H1 (cell line): ENCODE data around the gene ZNF546. TPM values are rescaled to one million over a fixed set of nuclear protein-coding genes. Genes with fewer than 3 reads are reported as not detected.

Experiments used
- CTCF ChIA-PET: fragments of 300-600 bp; sonication (Branson Sonifier 250); formaldehyde crosslinking; loops from one replicate; lab custom pipeline; 2021; ENCODE audit not compliant: partially characterized antibody; lab: Charles Lee
- POLR2A ChIA-PET: fragments of 300-600 bp; sonication (Branson Sonifier 250); formaldehyde crosslinking; loops from one replicate; lab custom pipeline; 2021; ENCODE audit warnings: inconsistent platforms; ENCODE audit not compliant: partially characterized antibody; lab: Charles Lee
- DNase-seq, 2 experiments: peaks; one replicate each; pipeline versions ENCODE4 v3.0.0 to v3.0.0-alpha.2; 2010 to 2022; ENCODE audit warnings: low spot score in 2 of 2, low read depth in 1 of 2, mixed read lengths in 1 of 2
- FAIRE-seq: peaks from 2 replicates; lab custom pipeline; 2011; peaks lifted over from hg19 to GRCh38; lab: Jason Lieb, UNC
- H2AFZ ChIP-seq: 2 replicates; pipeline ENCODE4 v1.8.1; 2012; ENCODE audit warnings: low read length, inconsistent platforms
- H2AK5ac ChIP-seq: 2 replicates; pipeline ENCODE4 v1.6.1; 2013; ENCODE audit warnings: low read depth, low read length
- H2BK120ac ChIP-seq: replicated peaks from 2 replicates; pipeline ENCODE3; 2013; ENCODE audit warnings: low read depth, low read length, inconsistent platforms
- H2BK12ac ChIP-seq: 2 replicates; pipeline ENCODE4 v1.6.1; 2013; ENCODE audit warnings: low read depth, low read length
- H2BK15ac ChIP-seq: 2 replicates; pipeline ENCODE4 v1.6.1; 2013; ENCODE audit warnings: low read length
- H2BK20ac ChIP-seq: 2 replicates; pipeline ENCODE4 v1.6.1; 2013; ENCODE audit warnings: low read length
- H2BK5ac ChIP-seq: 2 replicates; pipeline ENCODE4 v1.6.1; 2013; ENCODE audit warnings: low read depth, low read length
- H3K14ac ChIP-seq: 2 replicates; pipeline ENCODE4 v1.6.1; 2013; ENCODE audit warnings: inconsistent platforms; ENCODE audit not compliant: insufficient read length
- H3K18ac ChIP-seq: 2 replicates; pipeline ENCODE4 v1.6.1; 2013; ENCODE audit warnings: low read length; ENCODE audit errors: extremely low read depth
- H3K23ac ChIP-seq: 2 replicates; pipeline ENCODE4 v1.6.1; 2013; ENCODE audit warnings: inconsistent platforms; ENCODE audit not compliant: insufficient read length
- H3K23me2 ChIP-seq: 2 replicates; pipeline ENCODE4 v1.6.1; 2013; ENCODE audit warnings: low read depth, low read length
- H3K27ac ChIP-seq: 2 replicates; pipeline ENCODE4 v1.6.1; 2011; ENCODE audit warnings: low read depth, low read length, inconsistent platforms
- H3K27me3 ChIP-seq, 4 experiments: replicated peaks in 1 of 4; 1 replicate in 1 of 4; 2 replicates in 3 of 4; pipeline versions ENCODE4 v1.6.1 to v1.8.1; 2011 to 2013; ENCODE audit warnings: low read length in 3 of 4, mild to moderate bottlenecking in 3 of 4, inconsistent platforms in 2 of 4, mixed read lengths in 2 of 4, moderate library complexity in 1 of 4; ENCODE audit not compliant: control insufficient read depth in 3 of 4, insufficient read depth in 3 of 4; ENCODE audit errors: extremely low read depth in 1 of 4
- H3K36me3 ChIP-seq, 4 experiments: 2 replicates each; pipeline versions ENCODE4 v1.6.1 to v1.8.1; 2011 to 2013; ENCODE audit warnings: mild to moderate bottlenecking in 4 of 4, low read length in 3 of 4, moderate library complexity in 2 of 4, control low read depth in 1 of 4, inconsistent platforms in 1 of 4; ENCODE audit not compliant: insufficient read depth in 4 of 4, control insufficient read depth in 2 of 4
- H3K4ac ChIP-seq: replicated peaks from 2 replicates; pipeline ENCODE3; 2013; ENCODE audit warnings: low read length, low read depth, mixed read lengths, inconsistent platforms; ENCODE audit not compliant: insufficient read length
- H3K4me1 ChIP-seq, 4 experiments: replicated peaks in 1 of 4; 1 replicate in 1 of 4; 2 replicates in 3 of 4; pipeline versions ENCODE4 v1.6.1 to v1.8.1; 2011 to 2013; ENCODE audit warnings: low read length in 3 of 4, inconsistent platforms in 2 of 4, mixed read lengths in 1 of 4; ENCODE audit not compliant: insufficient read depth in 4 of 4, control insufficient read depth in 3 of 4
- H3K4me2 ChIP-seq, 2 experiments: 2 replicates each; pipeline versions ENCODE4 v1.6.1 to v1.8.1; 2011 to 2013; ENCODE audit warnings: low read depth in 2 of 2, low read length in 2 of 2, control low read depth in 1 of 2, inconsistent platforms in 1 of 2, mild to moderate bottlenecking in 1 of 2; ENCODE audit not compliant: insufficient read depth in 1 of 2
- H3K4me3 ChIP-seq, 4 experiments: fragments of 200-600, 300-600 bp in 1 of 4; sonication (generic), shearing (Covaris generic), sonication (Bioruptor Twin) in 1 of 4; 2 replicates each; pipeline versions ENCODE4 v1.5.1 to v1.8.1; 2011 to 2016; ENCODE audit warnings: low read length in 4 of 4, low read depth in 3 of 4, control low read depth in 2 of 4, inconsistent platforms in 2 of 4, mild to moderate bottlenecking in 2 of 4, mixed read lengths in 1 of 4, moderate library complexity in 1 of 4; ENCODE audit not compliant: insufficient read depth in 2 of 4; ENCODE audit errors: extremely low read depth in 1 of 4
- H3K56ac ChIP-seq: replicated peaks from 2 replicates; pipeline ENCODE3; 2013; ENCODE audit warnings: low read depth, mild to moderate bottlenecking, mixed read lengths, low read length, inconsistent platforms; ENCODE audit not compliant: insufficient read length
- H3K79me1 ChIP-seq: 2 replicates; pipeline ENCODE4 v1.6.1; 2013; ENCODE audit warnings: low read depth, low read length, control low read depth
- H3K79me2 ChIP-seq, 2 experiments: 2 replicates each; pipeline versions ENCODE4 v1.6.1 to v1.8.1; 2012 to 2013; ENCODE audit warnings: low read length in 2 of 2, mild to moderate bottlenecking in 2 of 2, inconsistent platforms in 1 of 2; ENCODE audit not compliant: insufficient read depth in 2 of 2, control insufficient read depth in 1 of 2
- H3K9ac ChIP-seq, 4 experiments: replicated peaks in 1 of 4; 1 replicate in 1 of 4; 2 replicates in 3 of 4; pipeline versions ENCODE4 v1.6.1 to v1.8.1; 2011 to 2013; ENCODE audit warnings: low read depth in 3 of 4, low read length in 3 of 4, control low read depth in 2 of 4, mild to moderate bottlenecking in 2 of 4, moderate library complexity in 2 of 4, inconsistent platforms in 1 of 4; ENCODE audit errors: extremely low read depth in 1 of 4
- H3K9me3 ChIP-seq, 2 experiments: 2 replicates each; pipeline versions ENCODE4 v1.6.1 to v1.8.1; 2012 to 2013; ENCODE audit warnings: mild to moderate bottlenecking in 2 of 2, moderate library complexity in 2 of 2, control low read depth in 1 of 2, inconsistent platforms in 1 of 2, low read depth in 1 of 2, low read length in 1 of 2, mixed read lengths in 1 of 2; ENCODE audit not compliant: insufficient read depth in 2 of 2
- H4K20me1 ChIP-seq, 2 experiments: replicated peaks in 1 of 2; 2 replicates each; pipeline versions ENCODE3 to v1.8.1; 2011 to 2013; ENCODE audit warnings: inconsistent platforms in 2 of 2, low read length in 2 of 2, mild to moderate bottlenecking in 1 of 2; ENCODE audit not compliant: insufficient read depth in 2 of 2, control insufficient read depth in 1 of 2
- H4K5ac ChIP-seq: 2 replicates; pipeline ENCODE4 v1.6.1; 2013; ENCODE audit warnings: low read length, low read depth, mixed read lengths, inconsistent platforms; ENCODE audit not compliant: insufficient read length
- H4K8ac ChIP-seq: 2 replicates; pipeline ENCODE4 v1.8.0; 2013; ENCODE audit warnings: mild to moderate bottlenecking, moderate library complexity, low read length, inconsistent platforms; ENCODE audit not compliant: insufficient read depth; ENCODE audit errors: extremely low read depth
- H4K91ac ChIP-seq: replicated peaks from 2 replicates; pipeline ENCODE3; 2013; ENCODE audit warnings: low read length, mixed read lengths, inconsistent platforms; ENCODE audit not compliant: insufficient read length
- CEBPB ChIP-seq: IDR thresholded peaks from 2 replicates; pipeline ENCODE4 v1.6.1; 2012; ENCODE audit warnings: low read depth, low read length
- CHD1 ChIP-seq: IDR thresholded peaks from 2 replicates; pipeline ENCODE4 v1.6.1; 2012; ENCODE audit warnings: low read depth, low read length, improper control_type of control experiment
- KDM5A ChIP-seq: fragments of 200-600 bp; IDR thresholded peaks from 2 replicates; pipeline ENCODE4 v1.7.1; 2012; ENCODE audit warnings: mild to moderate bottlenecking, low read length, inconsistent platforms, mixed read lengths
- MAX ChIP-seq: IDR thresholded peaks from 2 replicates; pipeline ENCODE4 v1.6.1; 2012; ENCODE audit warnings: inconsistent platforms
- SP4 ChIP-seq: IDR thresholded peaks from 2 replicates; pipeline ENCODE4 v1.6.1; 2012; ENCODE audit warnings: low read length, inconsistent platforms
- TAF1 ChIP-seq: IDR thresholded peaks from 2 replicates; pipeline ENCODE4 v1.6.1; 2011; ENCODE audit warnings: mild to moderate bottlenecking, low read depth, low read length
- TAF7 ChIP-seq: optimal IDR thresholded peaks from 2 replicates; pipeline ENCODE3; 2011; ENCODE audit warnings: low read depth, mild to moderate bottlenecking, inconsistent platforms, low read length, moderate library complexity, borderline replicate concordance
- USF2 ChIP-seq: IDR thresholded peaks from 2 replicates; pipeline ENCODE4 v1.6.1; 2011; ENCODE audit warnings: low read length, improper control_type of control experiment
- WGBS, 2 experiments: shearing (Covaris generic) in 1 of 2; methylation state at CpG; one replicate each; pipeline versions ENCODE4 v1.1.6 to v1.1.7; 2013 to 2015; ENCODE audit warnings: low lambda C conversion rate in 2 of 2, mixed read lengths in 2 of 2, inconsistent platforms in 1 of 2, low coverage in 1 of 2, missing lambda C conversion rate in 1 of 2; ENCODE audit not compliant: insufficient replicate concordance in 2 of 2, insufficient coverage in 1 of 2, insufficient read length in 1 of 2; ENCODE audit errors: extremely low coverage in 1 of 2, missing lambda C conversion rate in 1 of 2; 5-methylcytosine and 5-hydroxymethylcytosine counted together
- polyA plus RNA-seq, 7 experiments: library from polyadenylated mRNA; depleted of rRNA in 3 of 7; stranded (reverse) in 5 of 7; unstranded in 2 of 7; fragments of >200 nt in 5 of 7; fragments of 200-250 nt in 2 of 7; gene quantifications; 1 replicate in 5 of 7; 2 replicates in 1 of 7; 4 replicates in 1 of 7; pipeline versions ENCODE4 v1.2.1 to v1.2.3, GENCODE V29; 2011 to 2013; ENCODE audit warnings: missing spikeins in 2 of 7, mixed read lengths in 2 of 7
- total RNA-seq: library from RNA; stranded (reverse); fragmentation: NEBNext Ultra II Directional; extraction: Animal tissue kit (Norgen Biotek cat#: 25700); gene quantifications from 2 replicates; pipeline ENCODE4 v1.2.1, GENCODE V29; 2021

ZNF546 gene
- total and polyA plus RNA-seq, 2 of the 8 experiments (the other 6 are each of a cell fraction or from before 2014, with no cell fraction given): 0.21 to 1.1 TPM

GRCh38 chr19:39951065-39951650 is 45.7 kb upstream of the ZNF546 start:
- CTCF ChIA-PET: no interaction called here
- no peaks in the 10 kb centered on the region for H3K4me1 ChIP-seq
- TF ChIP-seq KDM5A (no peak), TAF7 (no peak), USF2 (no peak), SP4 (no peak), MAX (no peak), TAF1 (no peak), CEBPB (no peak), CHD1 (no peak)

More at GRCh38 chr19:39951065-39951650, 45.7 kb upstream of the ZNF546 start:
- no peak overlapping the region for H2AK5ac ChIP-seq
- no peaks in the 10 kb centered on the region for H3K9me3 ChIP-seq
- H3K18ac ChIP-seq: no peak overlapping the region
- H3K9ac ChIP-seq: no peak overlapping the region
- no peak overlapping the region for H3K27ac ChIP-seq
- H2AFZ ChIP-seq: no peak overlapping the region
- H3K4me2 ChIP-seq: no peak overlapping the region
- POLR2A ChIA-PET: interaction anchor here (1.1 kb wide), 1 partner anchor 11 kb away, joined by 3 read pairs; no protein-coding TSS in a partner anchor
- no peak overlapping the region for H4K91ac ChIP-seq
- H3K14ac ChIP-seq: no peak overlapping the region
- H2BK20ac ChIP-seq: no peak overlapping the region
- H4K5ac ChIP-seq: no peak overlapping the region
- no peak overlapping the region for H2BK12ac ChIP-seq
- no peak overlapping the region for H2BK15ac ChIP-seq
- H3K36me3 ChIP-seq: no peaks in the 10 kb centered on the region
- 81% methylated on average over 2 of the region's 2 CpGs; no CpG with 5 or more reads in 1 of the 2 experiments for WGBS, 2 experiments
- H3K27me3 ChIP-seq: no peaks in the 10 kb centered on the region
- DNase-seq (no peak), FAIRE-seq (no peak)
- H2BK5ac ChIP-seq: no peak overlapping the region
- no peak overlapping the region for H3K56ac ChIP-seq
- H3K23me2 ChIP-seq: no peaks in the 10 kb centered on the region
- no peaks in the 10 kb centered on the region for H4K20me1 ChIP-seq
- H3K79me2 ChIP-seq: no peaks in the 10 kb centered on the region
- H3K23ac ChIP-seq: no peak overlapping the region
- H3K4ac ChIP-seq: no peak overlapping the region
- H4K8ac ChIP-seq: no peak overlapping the region
- no peaks in the 10 kb centered on the region for H3K79me1 ChIP-seq
- no peak overlapping the region for H3K4me3 ChIP-seq
- no peak overlapping the region for H2BK120ac ChIP-seq
